Measurements from ENCODE around the gene COQ4.

- TF ChIP-seq CTCF (IDR thresholded peaks at IDR 0.05) = no peak
- no peak for TF ChIP-seq POLR2AphosphoS5 (IDR thresholded peaks at IDR 0.05; ENCODE audit: low read depth, low read length)
- TF ChIP-seq REST (IDR thresholded peaks at IDR 0.05; ENCODE audit: insufficient read depth in 1 of 2, low read depth in 2 of 2, low read length in 1 of 2) = no peak
- TF ChIP-seq SIN3A (IDR thresholded peaks at IDR 0.05; ENCODE audit: borderline replicate concordance, insufficient read depth, low read depth, low read length) = no peak
- TF ChIP-seq TCF7L2 (IDR thresholded peaks at IDR 0.05; ENCODE audit: low read depth, low read length) = no peak
Observed at GRCh38 chr9:128349125-128349524, 26.5 kb downstream of the COQ4 start.

All from Panc1 (cell line).